ENCODE measurements around the gene ACOXL. TPM values are rescaled to one million over a fixed set of nuclear protein-coding genes. Genes with fewer than 3 reads are reported as not detected.

The ACOXL gene
- total RNA-seq, 2 experiments from 2014 or later: not detected

- Mint-ChIP-seq H3K36me3 (ENCODE audit: low read depth) (peaks cover 74% of the 10 kb centered on the region), H3K27me3 (no peaks in the 10 kb centered on the region), H3K4me3 (no peak overlapping the region), H3K4me1 (ENCODE audit: low read depth) (peaks cover 31% of the 10 kb centered on the region), H3K9me3 (no peaks in the 10 kb centered on the region), H3K27ac (no peak overlapping the region)
- Histone ChIP-seq H3K27me3 (ENCODE audit: control insufficient read depth in 1 of 2, insufficient read depth in 2 of 2, low read length in 2 of 2) (no peaks in the 10 kb centered on the region), H3K4me1 (ENCODE audit: insufficient read depth, low read length) (peaks cover 19% of the 10 kb centered on the region), H3K27ac (ENCODE audit: low read depth in 1 of 2, low read length in 2 of 2) (no peak overlapping the region), H3K4me3 (ENCODE audit: low read length) (no peak overlapping the region), H3K36me3 (ENCODE audit: insufficient read depth, low read length) (peaks cover 38% of the 10 kb centered on the region), H3K9me3 (ENCODE audit: control insufficient read depth in 1 of 2, insufficient read depth in 1 of 2, low read length in 2 of 2) (peaks cover 0 to 5% of the 10 kb centered on the region in 2 experiments)
- no peak for DNase-seq
- ChIA-PET POLR2A (no interaction called here), CTCF (interaction anchor here (1.4 kb wide), 1 partner anchor 18 kb away, joined by 3 read pairs; no protein-coding TSS in a partner anchor)
- ATAC-seq (ENCODE audit: poor library complexity): no peak
- TF ChIP-seq, protein P1, sequence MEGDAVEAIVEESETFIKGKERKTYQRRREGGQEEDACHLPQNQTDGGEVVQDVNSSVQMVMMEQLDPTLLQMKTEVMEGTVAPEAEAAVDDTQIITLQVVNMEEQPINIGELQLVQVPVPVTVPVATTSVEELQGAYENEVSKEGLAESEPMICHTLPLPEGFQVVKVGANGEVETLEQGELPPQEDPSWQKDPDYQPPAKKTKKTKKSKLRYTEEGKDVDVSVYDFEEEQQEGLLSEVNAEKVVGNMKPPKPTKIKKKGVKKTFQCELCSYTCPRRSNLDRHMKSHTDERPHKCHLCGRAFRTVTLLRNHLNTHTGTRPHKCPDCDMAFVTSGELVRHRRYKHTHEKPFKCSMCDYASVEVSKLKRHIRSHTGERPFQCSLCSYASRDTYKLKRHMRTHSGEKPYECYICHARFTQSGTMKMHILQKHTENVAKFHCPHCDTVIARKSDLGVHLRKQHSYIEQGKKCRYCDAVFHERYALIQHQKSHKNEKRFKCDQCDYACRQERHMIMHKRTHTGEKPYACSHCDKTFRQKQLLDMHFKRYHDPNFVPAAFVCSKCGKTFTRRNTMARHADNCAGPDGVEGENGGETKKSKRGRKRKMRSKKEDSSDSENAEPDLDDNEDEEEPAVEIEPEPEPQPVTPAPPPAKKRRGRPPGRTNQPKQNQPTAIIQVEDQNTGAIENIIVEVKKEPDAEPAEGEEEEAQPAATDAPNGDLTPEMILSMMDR (IDR thresholded peaks at IDR 0.05): no peak
- intact Hi-C loops (cut with DNase I, micrococcal nuclease): no loop called here
Measured at GRCh38 chr2:111126581-111126980, 394.2 kb downstream of the ACOXL start.

- TF ChIP-seq, protein P1 (IDR thresholded peaks at IDR 0.05): no peak
- no peak overlapping the region for H3K27ac ChIP-seq (ENCODE audit: low read depth in 1 of 2, low read length in 2 of 2)
- no peaks in the 10 kb centered on the region for H3K27me3 ChIP-seq (ENCODE audit: control insufficient read depth in 1 of 2, insufficient read depth in 2 of 2, low read length in 2 of 2)
- POLR2A ChIA-PET: no interaction called here
- no peak for DNase-seq
- no peak overlapping the region for H3K27ac Mint-ChIP-seq
- no peaks in the 10 kb centered on the region for H3K9me3 ChIP-seq (ENCODE audit: control insufficient read depth in 1 of 2, insufficient read depth in 1 of 2, low read length in 2 of 2)
- intact Hi-C loops (cut with DNase I, micrococcal nuclease): no loop called here
- H3K9me3 Mint-ChIP-seq: no peaks in the 10 kb centered on the region
- H3K36me3 Mint-ChIP-seq (ENCODE audit: low read depth): peaks cover 76% of the 10 kb centered on the region
- peaks cover 12% of the 10 kb centered on the region for H3K4me1 ChIP-seq (ENCODE audit: insufficient read depth, low read length)
- H3K36me3 ChIP-seq (ENCODE audit: insufficient read depth, low read length): peaks cover 41% of the 10 kb centered on the region
- H3K27me3 Mint-ChIP-seq: no peaks in the 10 kb centered on the region
- peaks cover 31% of the 10 kb centered on the region for H3K4me1 Mint-ChIP-seq (ENCODE audit: low read depth)
- ATAC-seq (ENCODE audit: poor library complexity): no peak
- no peak overlapping the region for H3K4me3 Mint-ChIP-seq
- no peak overlapping the region for H3K4me3 ChIP-seq (ENCODE audit: low read length)
- CTCF ChIA-PET: interaction anchor here (1.4 kb wide), 1 partner anchor 17 kb away, joined by 3 read pairs; no protein-coding TSS in a partner anchor
Measured at GRCh38 chr2:111127351-111127750, 395.0 kb downstream of the ACOXL start.

DNA sequence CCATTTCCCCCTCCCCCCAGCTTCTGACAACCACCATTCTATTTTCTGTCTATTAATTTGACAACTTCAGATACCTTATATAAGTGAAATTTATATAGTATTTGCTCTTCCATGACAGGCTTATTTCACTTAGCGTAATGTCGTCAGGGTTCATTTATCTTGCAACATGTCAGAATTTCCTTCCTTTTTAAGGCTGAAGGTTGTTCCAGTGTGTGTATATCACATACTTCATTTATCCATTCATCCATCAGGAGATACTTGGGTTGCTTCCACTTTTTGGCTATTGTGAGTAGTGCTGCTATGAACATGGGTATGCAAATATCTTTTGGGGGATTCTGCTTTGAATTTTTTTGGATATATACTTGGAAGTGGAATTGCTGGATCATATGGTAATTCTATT, 395.7 kb downstream of the ACOXL start:
- Mint-ChIP-seq H3K4me1 (ENCODE audit: low read depth) (peaks cover 31% of the 10 kb centered on the region), H3K36me3 (ENCODE audit: low read depth) (peaks cover 74% of the 10 kb centered on the region), H3K27me3 (no peaks in the 10 kb centered on the region), H3K9me3 (no peaks in the 10 kb centered on the region), H3K4me3 (no peak overlapping the region), H3K27ac (no peak overlapping the region)
- peaks cover 41% of the 10 kb centered on the region for H3K36me3 ChIP-seq (ENCODE audit: insufficient read depth, low read length)
- no peak overlapping the region for H3K4me3 ChIP-seq (ENCODE audit: low read length)
- DNase-seq (no peak), ATAC-seq (ENCODE audit: poor library complexity) (no peak)
- H3K9me3 ChIP-seq (ENCODE audit: control insufficient read depth in 1 of 2, insufficient read depth in 1 of 2, low read length in 2 of 2): no peaks in the 10 kb centered on the region
- no peaks in the 10 kb centered on the region for H3K27me3 ChIP-seq (ENCODE audit: control insufficient read depth in 1 of 2, insufficient read depth in 2 of 2, low read length in 2 of 2)
- TF ChIP-seq, protein P1 (IDR thresholded peaks at IDR 0.05): no peak
- H3K27ac ChIP-seq (ENCODE audit: low read depth in 1 of 2, low read length in 2 of 2): no peak overlapping the region
- ChIA-PET POLR2A (no interaction called here), CTCF (no interaction called here)
- peaks cover 9% of the 10 kb centered on the region for H3K4me1 ChIP-seq (ENCODE audit: insufficient read depth, low read length)
- intact Hi-C loops (cut with DNase I, micrococcal nuclease): no loop called here

All from CD4-positive, alpha-beta T cell (primary cell).